SK-N-SH treated with all-trans-retinoic acid at 6 μM for 48 hours (cell line): ENCODE measurements around the gene TSSK3.

Experiments
- ATAC-seq: fragments of 200-7000 bp; cut with Tn5 transposase; 3 replicates; pipeline ENCODE4 v1.9.1; 2020; ENCODE audit warnings: mild to moderate bottlenecking, moderate library complexity
- ARNTL ChIP-seq: fragments of 450-650 bp; formaldehyde crosslinking; IDR thresholded peaks from 2 replicates; pipeline ENCODE4 v1.5.0; 2020; ENCODE audit warnings: low read depth, mild to moderate bottlenecking, moderate library complexity, borderline replicate concordance
- BACH2 ChIP-seq: fragments of 250-450 bp; sonication (Bioruptor Pico); IDR thresholded peaks from 2 replicates; pipeline ENCODE4 v1.9.0; 2021; ENCODE audit warnings: mild to moderate bottlenecking, borderline replicate concordance
- CSDC2 ChIP-seq: fragments of 250-450 bp; sonication (Bioruptor Pico); IDR thresholded peaks from 2 replicates; pipeline ENCODE4 v1.5.0; 2020; ENCODE audit warnings: mild to moderate bottlenecking, moderate library complexity
- ESRRG ChIP-seq: fragments of 250-450 bp; sonication (Bioruptor Pico); IDR thresholded peaks from 2 replicates; pipeline ENCODE4 v1.6.1; 2021; ENCODE audit warnings: mild to moderate bottlenecking
- GLIS3 ChIP-seq: fragments of 250-450 bp; sonication (Bioruptor Pico); IDR thresholded peaks from 2 replicates; pipeline ENCODE4 v1.5.0; 2020; ENCODE audit warnings: mild to moderate bottlenecking, moderate library complexity
- ISL1 ChIP-seq: fragments of 250-450 bp; sonication (Bioruptor Pico); IDR thresholded peaks from 2 replicates; pipeline ENCODE4 v2.1.2; 2022; ENCODE audit warnings: mild to moderate bottlenecking, moderate library complexity
- OSR1 ChIP-seq: fragments of 250-450 bp; sonication (Bioruptor Pico); IDR thresholded peaks from 2 replicates; pipeline ENCODE4 v1.8.0; 2022; ENCODE audit warnings: moderate library complexity, mild to moderate bottlenecking, inconsistent platforms
- PPARA ChIP-seq: fragments of 250-450 bp; sonication (Bioruptor Pico); IDR thresholded peaks from 2 replicates; pipeline ENCODE4 v1.5.0; 2020; ENCODE audit warnings: mild to moderate bottlenecking, borderline replicate concordance
- RARB ChIP-seq: fragments of 250-450 bp; sonication (Bioruptor Pico); IDR thresholded peaks from 2 replicates; pipeline ENCODE4 v1.8.0; 2021; ENCODE audit warnings: mild to moderate bottlenecking, moderate library complexity
- SNAI2 ChIP-seq: fragments of 250-450 bp; sonication (Bioruptor Pico); IDR thresholded peaks from 2 replicates; pipeline ENCODE4 v1.5.0; 2020; ENCODE audit warnings: mild to moderate bottlenecking, moderate library complexity
- TCF4 ChIP-seq: fragments of 250-450 bp; sonication (Bioruptor Pico); IDR thresholded peaks from 2 replicates; pipeline ENCODE4 v1.8.0; 2021; ENCODE audit warnings: mild to moderate bottlenecking, moderate library complexity, borderline replicate concordance
- TOX ChIP-seq: fragments of 250-450 bp; sonication (Bioruptor Pico); IDR thresholded peaks from 2 replicates; pipeline ENCODE4 v1.8.0; 2021; ENCODE audit warnings: mild to moderate bottlenecking, moderate library complexity, borderline replicate concordance
- ZC3H10 ChIP-seq: fragments of 250-450 bp; sonication (Bioruptor Pico); IDR thresholded peaks from 2 replicates; pipeline ENCODE4 v1.5.1; 2021; ENCODE audit warnings: mild to moderate bottlenecking, moderate library complexity
- ZFP3 ChIP-seq: fragments of 250-450 bp; sonication (Bioruptor Pico); IDR thresholded peaks from 2 replicates; pipeline ENCODE4 v1.5.0; 2020; ENCODE audit warnings: mild to moderate bottlenecking, moderate library complexity
- ZFP30 ChIP-seq: fragments of 450-650 bp; formaldehyde crosslinking; IDR thresholded peaks from 2 replicates; pipeline ENCODE4 v1.5.0; 2022; ENCODE audit warnings: mild to moderate bottlenecking, moderate library complexity
- ZNF70 ChIP-seq: fragments of 450-650 bp; formaldehyde crosslinking; IDR thresholded peaks from 2 replicates; pipeline ENCODE4 v1.5.0; 2020; ENCODE audit warnings: mild to moderate bottlenecking, moderate library complexity
- TF ChIP-seq, protein P1 (sequence below): fragments of 250-450 bp; sonication (Bioruptor Pico); IDR thresholded peaks from 2 replicates; pipeline ENCODE4 v1.8.0; 2020; ENCODE audit warnings: mild to moderate bottlenecking, moderate library complexity, borderline replicate concordance
- TF ChIP-seq, protein P2 (sequence below): fragments of 250-450 bp; sonication (Bioruptor Pico); IDR thresholded peaks from 2 replicates; pipeline ENCODE4 v1.5.1; 2021; ENCODE audit warnings: mild to moderate bottlenecking, moderate library complexity
- TF ChIP-seq, protein P3 (sequence below): fragments of 250-450 bp; sonication (Bioruptor Pico); IDR thresholded peaks from 2 replicates; pipeline ENCODE4 v1.5.1; 2020; ENCODE audit warnings: low read depth, mild to moderate bottlenecking, moderate library complexity
- TF ChIP-seq, protein P4 (sequence below): fragments of 250-450 bp; sonication (Bioruptor Pico); IDR thresholded peaks from 2 replicates; pipeline ENCODE4 v1.5.0; 2020; ENCODE audit warnings: mild to moderate bottlenecking, moderate library complexity
- TF ChIP-seq, protein P5 (sequence below): fragments of 250-450 bp; sonication (Bioruptor Pico); IDR thresholded peaks from 2 replicates; pipeline ENCODE4 v1.8.0; 2021; ENCODE audit warnings: low read depth, mild to moderate bottlenecking, moderate library complexity, borderline replicate concordance

The TSSK3 gene, protein sequence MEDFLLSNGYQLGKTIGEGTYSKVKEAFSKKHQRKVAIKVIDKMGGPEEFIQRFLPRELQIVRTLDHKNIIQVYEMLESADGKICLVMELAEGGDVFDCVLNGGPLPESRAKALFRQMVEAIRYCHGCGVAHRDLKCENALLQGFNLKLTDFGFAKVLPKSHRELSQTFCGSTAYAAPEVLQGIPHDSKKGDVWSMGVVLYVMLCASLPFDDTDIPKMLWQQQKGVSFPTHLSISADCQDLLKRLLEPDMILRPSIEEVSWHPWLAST

DNA sequence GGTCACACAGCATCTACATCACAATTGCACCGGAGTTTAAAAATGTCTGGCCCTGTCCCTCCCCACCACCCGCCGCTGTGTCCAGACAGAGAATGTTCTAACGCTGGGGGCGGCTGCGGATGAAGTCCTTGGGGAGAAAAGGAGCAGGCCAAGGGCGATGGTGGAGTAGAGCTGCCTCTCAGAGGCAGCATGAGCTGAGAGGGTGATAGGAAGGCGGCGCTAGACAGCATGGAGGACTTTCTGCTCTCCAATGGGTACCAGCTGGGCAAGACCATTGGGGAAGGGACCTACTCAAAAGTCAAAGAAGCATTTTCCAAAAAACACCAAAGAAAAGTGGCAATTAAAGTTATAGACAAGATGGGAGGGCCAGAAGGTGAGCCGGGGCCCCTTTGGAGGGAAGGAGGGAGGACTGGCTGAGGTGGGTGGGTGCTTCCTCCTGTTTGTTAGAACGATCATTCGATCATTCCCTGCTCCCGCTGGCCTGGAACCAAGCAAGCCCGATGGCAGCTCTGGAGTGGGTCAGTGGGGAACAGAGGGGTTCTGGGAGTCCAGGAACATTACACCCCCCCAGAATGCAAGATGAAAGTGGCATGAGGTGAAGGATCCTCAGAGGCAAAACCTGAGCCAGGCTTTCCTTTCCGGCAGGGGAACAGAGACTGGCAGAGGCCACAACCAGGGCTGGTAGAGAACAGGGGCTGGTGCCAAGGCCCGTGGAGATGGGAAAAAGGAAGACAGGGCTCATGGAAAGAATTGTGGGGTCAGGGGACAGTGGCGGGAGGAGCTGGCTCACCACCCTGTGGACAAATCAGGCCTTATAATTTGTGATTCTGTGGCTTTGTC, at the start of gene TSSK3, which contains the start of gene FAM229A:
TSSK3 (plus strand) TSS at position 66 of the 840 bp plus-strand sequence; CDS start at position 229, 163 bp downstream.
FAM229A (minus strand) TSS at position 12 of the 840 bp plus-strand sequence. CDS start 394 bp downstream, outside the sequence.
- TF ChIP-seq, protein P1, sequence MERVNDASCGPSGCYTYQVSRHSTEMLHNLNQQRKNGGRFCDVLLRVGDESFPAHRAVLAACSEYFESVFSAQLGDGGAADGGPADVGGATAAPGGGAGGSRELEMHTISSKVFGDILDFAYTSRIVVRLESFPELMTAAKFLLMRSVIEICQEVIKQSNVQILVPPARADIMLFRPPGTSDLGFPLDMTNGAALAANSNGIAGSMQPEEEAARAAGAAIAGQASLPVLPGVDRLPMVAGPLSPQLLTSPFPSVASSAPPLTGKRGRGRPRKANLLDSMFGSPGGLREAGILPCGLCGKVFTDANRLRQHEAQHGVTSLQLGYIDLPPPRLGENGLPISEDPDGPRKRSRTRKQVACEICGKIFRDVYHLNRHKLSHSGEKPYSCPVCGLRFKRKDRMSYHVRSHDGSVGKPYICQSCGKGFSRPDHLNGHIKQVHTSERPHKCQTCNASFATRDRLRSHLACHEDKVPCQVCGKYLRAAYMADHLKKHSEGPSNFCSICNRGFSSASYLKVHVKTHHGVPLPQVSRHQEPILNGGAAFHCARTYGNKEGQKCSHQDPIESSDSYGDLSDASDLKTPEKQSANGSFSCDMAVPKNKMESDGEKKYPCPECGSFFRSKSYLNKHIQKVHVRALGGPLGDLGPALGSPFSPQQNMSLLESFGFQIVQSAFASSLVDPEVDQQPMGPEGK (CRISPR knock-in tag) = no peak
- TF ChIP-seq TOX (CRISPR knock-in tag) = no peak
- TF ChIP-seq, protein P2, sequence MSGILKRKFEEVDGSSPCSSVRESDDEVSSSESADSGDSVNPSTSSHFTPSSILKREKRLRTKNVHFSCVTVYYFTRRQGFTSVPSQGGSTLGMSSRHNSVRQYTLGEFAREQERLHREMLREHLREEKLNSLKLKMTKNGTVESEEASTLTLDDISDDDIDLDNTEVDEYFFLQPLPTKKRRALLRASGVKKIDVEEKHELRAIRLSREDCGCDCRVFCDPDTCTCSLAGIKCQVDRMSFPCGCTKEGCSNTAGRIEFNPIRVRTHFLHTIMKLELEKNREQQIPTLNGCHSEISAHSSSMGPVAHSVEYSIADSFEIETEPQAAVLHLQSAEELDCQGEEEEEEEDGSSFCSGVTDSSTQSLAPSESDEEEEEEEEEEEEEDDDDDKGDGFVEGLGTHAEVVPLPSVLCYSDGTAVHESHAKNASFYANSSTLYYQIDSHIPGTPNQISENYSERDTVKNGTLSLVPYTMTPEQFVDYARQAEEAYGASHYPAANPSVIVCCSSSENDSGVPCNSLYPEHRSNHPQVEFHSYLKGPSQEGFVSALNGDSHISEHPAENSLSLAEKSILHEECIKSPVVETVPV (CRISPR knock-in tag) = no peak
- no peak for TF ChIP-seq OSR1 (CRISPR knock-in tag)
- TF ChIP-seq PPARA (CRISPR knock-in tag) = no peak
- TF ChIP-seq, protein P3, sequence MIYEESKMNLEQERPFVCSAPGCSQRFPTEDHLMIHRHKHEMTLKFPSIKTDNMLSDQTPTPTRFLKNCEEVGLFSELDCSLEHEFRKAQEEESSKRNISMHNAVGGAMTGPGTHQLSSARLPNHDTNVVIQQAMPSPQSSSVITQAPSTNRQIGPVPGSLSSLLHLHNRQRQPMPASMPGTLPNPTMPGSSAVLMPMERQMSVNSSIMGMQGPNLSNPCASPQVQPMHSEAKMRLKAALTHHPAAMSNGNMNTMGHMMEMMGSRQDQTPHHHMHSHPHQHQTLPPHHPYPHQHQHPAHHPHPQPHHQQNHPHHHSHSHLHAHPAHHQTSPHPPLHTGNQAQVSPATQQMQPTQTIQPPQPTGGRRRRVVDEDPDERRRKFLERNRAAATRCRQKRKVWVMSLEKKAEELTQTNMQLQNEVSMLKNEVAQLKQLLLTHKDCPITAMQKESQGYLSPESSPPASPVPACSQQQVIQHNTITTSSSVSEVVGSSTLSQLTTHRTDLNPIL (CRISPR knock-in tag) = no peak
- TF ChIP-seq BACH2 (CRISPR knock-in tag) = no peak
- no peak for TF ChIP-seq ZNF70 (CRISPR knock-in tag)
- TF ChIP-seq ISL1 (CRISPR knock-in tag) = no peak
- no peak for TF ChIP-seq RARB
- TF ChIP-seq GLIS3 (CRISPR knock-in tag) = no peak
- no peak for TF ChIP-seq SNAI2 (CRISPR knock-in tag)
- no peak for TF ChIP-seq ZFP3 (CRISPR knock-in tag)
- no peak for TF ChIP-seq ESRRG (CRISPR knock-in tag)
- TF ChIP-seq ZFP30 (CRISPR knock-in tag) = no peak
- no peak for TF ChIP-seq ZC3H10 (CRISPR knock-in tag)
- ATAC-seq = no peak

DNA sequence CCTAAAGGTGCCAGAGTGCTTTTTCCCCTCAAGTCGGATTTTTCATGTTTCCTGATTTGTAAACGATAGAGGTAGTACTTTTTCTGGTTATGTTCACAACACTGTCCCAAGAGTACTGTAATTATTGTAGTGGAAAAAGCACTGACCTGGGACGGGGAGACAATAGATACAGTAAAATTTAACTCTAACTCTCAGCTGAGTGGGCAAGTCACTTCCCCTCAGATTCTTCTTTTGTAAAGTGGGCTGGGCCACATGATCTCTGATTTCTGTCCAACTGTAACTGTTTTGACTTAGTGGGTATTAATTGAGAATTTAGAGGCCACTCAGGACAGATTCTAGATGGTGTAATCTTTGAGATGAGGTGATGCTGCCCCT, 45.4 kb upstream of the TSSK3 start:
- TF ChIP-seq OSR1 (CRISPR knock-in tag) = no peak
- TF ChIP-seq ISL1 (CRISPR knock-in tag) = no peak
- no peak for TF ChIP-seq CSDC2 (CRISPR knock-in tag)
- TF ChIP-seq, protein P2 (CRISPR knock-in tag) = no peak
- TF ChIP-seq, protein P1 (CRISPR knock-in tag) = no peak
- TF ChIP-seq RARB = no peak
- TF ChIP-seq, protein P3 (CRISPR knock-in tag) = no peak
- TF ChIP-seq ARNTL = no peak
- TF ChIP-seq, protein P4, sequence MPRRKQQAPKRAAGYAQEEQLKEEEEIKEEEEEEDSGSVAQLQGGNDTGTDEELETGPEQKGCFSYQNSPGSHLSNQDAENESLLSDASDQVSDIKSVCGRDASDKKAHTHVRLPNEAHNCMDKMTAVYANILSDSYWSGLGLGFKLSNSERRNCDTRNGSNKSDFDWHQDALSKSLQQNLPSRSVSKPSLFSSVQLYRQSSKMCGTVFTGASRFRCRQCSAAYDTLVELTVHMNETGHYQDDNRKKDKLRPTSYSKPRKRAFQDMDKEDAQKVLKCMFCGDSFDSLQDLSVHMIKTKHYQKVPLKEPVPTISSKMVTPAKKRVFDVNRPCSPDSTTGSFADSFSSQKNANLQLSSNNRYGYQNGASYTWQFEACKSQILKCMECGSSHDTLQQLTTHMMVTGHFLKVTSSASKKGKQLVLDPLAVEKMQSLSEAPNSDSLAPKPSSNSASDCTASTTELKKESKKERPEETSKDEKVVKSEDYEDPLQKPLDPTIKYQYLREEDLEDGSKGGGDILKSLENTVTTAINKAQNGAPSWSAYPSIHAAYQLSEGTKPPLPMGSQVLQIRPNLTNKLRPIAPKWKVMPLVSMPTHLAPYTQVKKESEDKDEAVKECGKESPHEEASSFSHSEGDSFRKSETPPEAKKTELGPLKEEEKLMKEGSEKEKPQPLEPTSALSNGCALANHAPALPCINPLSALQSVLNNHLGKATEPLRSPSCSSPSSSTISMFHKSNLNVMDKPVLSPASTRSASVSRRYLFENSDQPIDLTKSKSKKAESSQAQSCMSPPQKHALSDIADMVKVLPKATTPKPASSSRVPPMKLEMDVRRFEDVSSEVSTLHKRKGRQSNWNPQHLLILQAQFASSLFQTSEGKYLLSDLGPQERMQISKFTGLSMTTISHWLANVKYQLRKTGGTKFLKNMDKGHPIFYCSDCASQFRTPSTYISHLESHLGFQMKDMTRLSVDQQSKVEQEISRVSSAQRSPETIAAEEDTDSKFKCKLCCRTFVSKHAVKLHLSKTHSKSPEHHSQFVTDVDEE = no peak
- no peak for TF ChIP-seq ESRRG (CRISPR knock-in tag)
- no peak for TF ChIP-seq ZFP3 (CRISPR knock-in tag)
- no peak for TF ChIP-seq TCF4 (CRISPR knock-in tag)
- TF ChIP-seq, protein P5, sequence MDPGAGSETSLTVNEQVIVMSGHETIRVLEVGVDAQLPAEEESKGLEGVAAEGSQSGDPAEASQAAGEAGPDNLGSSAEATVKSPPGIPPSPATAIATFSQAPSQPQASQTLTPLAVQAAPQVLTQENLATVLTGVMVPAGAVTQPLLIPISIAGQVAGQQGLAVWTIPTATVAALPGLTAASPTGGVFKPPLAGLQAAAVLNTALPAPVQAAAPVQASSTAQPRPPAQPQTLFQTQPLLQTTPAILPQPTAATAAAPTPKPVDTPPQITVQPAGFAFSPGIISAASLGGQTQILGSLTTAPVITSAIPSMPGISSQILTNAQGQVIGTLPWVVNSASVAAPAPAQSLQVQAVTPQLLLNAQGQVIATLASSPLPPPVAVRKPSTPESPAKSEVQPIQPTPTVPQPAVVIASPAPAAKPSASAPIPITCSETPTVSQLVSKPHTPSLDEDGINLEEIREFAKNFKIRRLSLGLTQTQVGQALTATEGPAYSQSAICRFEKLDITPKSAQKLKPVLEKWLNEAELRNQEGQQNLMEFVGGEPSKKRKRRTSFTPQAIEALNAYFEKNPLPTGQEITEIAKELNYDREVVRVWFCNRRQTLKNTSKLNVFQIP (CRISPR knock-in tag) = no peak
- no peak for TF ChIP-seq SNAI2 (CRISPR knock-in tag)
- TF ChIP-seq PPARA (CRISPR knock-in tag) = no peak
- TF ChIP-seq, all 23 proteins: peak for 0
- no peak for ATAC-seq
